Pancreas (tissue), 10 donors: ENCODE data around the gene MMP3. TPM values are rescaled to one million over a fixed set of nuclear protein-coding genes. Genes with fewer than 3 reads are reported as not detected.

Experiments
- ATAC-seq, 4 donors: fragments of 200-7000 bp; cut with Tn5 transposase; one replicate each; pipeline versions ENCODE4 v1.8.0 to v1.9.1; 2020; ENCODE audit warnings: mild to moderate bottlenecking in 4 of 4, moderate library complexity in 4 of 4
- DNase-seq, 6 donors: peaks; one replicate each; pipeline ENCODE4 v3.0.0-alpha.2; 2020
- FAIRE-seq: peaks from 2 replicates; lab custom pipeline; 2012; peaks lifted over from hg19 to GRCh38; lab: Jason Lieb, UNC
- H3K27ac ChIP-seq, 4 donors: fragments of 200-600 bp; sonication (generic); 1 replicate in 3 of 4; 2 replicates in 1 of 4; pipeline versions ENCODE4 v1.5.0 to v1.8.0; 2020
- H3K27me3 ChIP-seq, 4 donors: fragments of 200-600 bp; one replicate each; pipeline ENCODE4 v1.8.0; 2021
- H3K36me3 ChIP-seq, 3 donors: fragments of 200-600 bp; sonication (generic) in 1 of 3; one replicate each; pipeline versions ENCODE4 v1.5.0 to v1.8.0; 2020 to 2021
- H3K4me1 ChIP-seq, 3 donors: fragments of 200-600 bp; one replicate each; pipeline ENCODE4 v1.8.0; 2021
- H3K4me3 ChIP-seq, 4 donors: fragments of 200-600 bp; sonication (generic) in 2 of 4; one replicate each; pipeline versions ENCODE4 v1.5.0 to v1.8.0; 2020 to 2021
- H3K9me3 ChIP-seq, 4 donors: fragments of 200-600 bp; one replicate each; pipeline ENCODE4 v1.8.0; 2021
- CTCF ChIP-seq, 4 donors: fragments of 200-600 bp; sonication (generic) in 3 of 4; IDR thresholded peaks; one replicate each; pipeline versions ENCODE4 v1.5.0 to v1.8.0; 2021; ENCODE audit warnings: antibody characterized with exemption in 4 of 4
- WGBS, 2 donors: extraction: QIAGEN DNeasy Blood & Tissue Kit; methylation state at CpG; one replicate each; pipeline ENCODE4 v1.1.7; 2013; 5-methylcytosine and 5-hydroxymethylcytosine counted together
- intact Hi-C, 3 donors: fragments of 100-400 bp; cut with DNase I; formaldehyde crosslinking; loops; one replicate each; pipeline versions ENCODE4 v1.11.1 to v1.14.2; 2022
- polyA plus RNA-seq, 2 donors: library from polyadenylated mRNA; stranded (reverse); fragments of 200-250 nt; gene quantifications; one replicate each; pipeline ENCODE4 v1.2.3, GENCODE V29; 2013
- total RNA-seq, 6 donors: library from RNA; stranded (reverse); fragmentation: NEBNext Ultra II Directional in 4 of 6; extraction: Animal tissue kit (Norgen Biotek cat#: 25700) in 4 of 6; gene quantifications; one replicate each; pipeline versions ENCODE4 v1.2.1 to v1.2.4, GENCODE V29; 2021 to 2023
- donor health status: healthy with polysubstance abuse.
- donor health status: DM: no; HTN: no; CAD: no; lungs with moderate emphysema.
- donor health status: DM: no; HTN: no; CAD: no.
- donor health status: control.
- donor health status: control.
- donor health status: Bipolar disorder and iron deficiency.
- donor health status: DM: yes; HTN: yes; CAD: no.
- donor health status: DM: no; HTN: no; CAD: no.
- donor health status: DM: no; HTN: no; CAD: no.
- donor health status: DM: yes; HTN: yes; CAD: no.

The MMP3 gene
- total and polyA plus RNA-seq, 8 donors = 0.05 to 0.16 TPM; not detected in 6

DNA sequence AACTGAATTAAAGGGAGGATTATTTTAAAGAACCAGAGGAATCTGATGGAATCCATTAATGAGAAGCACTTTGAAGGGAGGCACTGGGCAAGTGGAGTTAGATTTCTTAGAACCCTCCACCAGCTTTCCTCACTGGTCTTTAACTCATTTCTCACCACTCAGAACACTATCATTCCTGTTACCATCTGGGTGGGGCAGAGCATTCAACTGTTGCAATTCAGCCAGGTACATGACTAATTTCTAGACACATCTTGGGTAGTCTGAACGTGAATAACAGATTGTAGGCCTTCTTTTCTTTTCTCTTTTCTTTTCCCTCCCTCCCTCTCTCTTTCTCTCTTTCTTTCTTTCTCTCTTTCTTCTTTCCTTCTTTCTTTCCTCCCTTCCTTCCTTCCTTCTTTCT, 29.9 kb downstream of the MMP3 start:
- intact Hi-C loops = no loop called here
- TF ChIP-seq CTCF (IDR thresholded peaks at IDR 0.05) = no peak
- DNase-seq (no peak), FAIRE-seq (no peak), ATAC-seq (no peak)
- Histone ChIP-seq H3K9me3 (no peaks in the 10 kb centered on the region), H3K4me3 (no peak overlapping the region), H3K27ac (no peak overlapping the region), H3K27me3 (peaks cover 0 to 5% (median 0%) of the 10 kb centered on the region in 4 donors), H3K4me1 (no peaks in the 10 kb centered on the region), H3K36me3 (no peaks in the 10 kb centered on the region)
- 77 to 79% methylated on average over 1 of the region's 1 CpG for WGBS, 2 donors

- Histone ChIP-seq H3K27ac (no peak overlapping the region), H3K4me3 (no peak overlapping the region), H3K27me3 (peaks cover 0 to 5% (median 0%) of the 10 kb centered on the region in 4 donors), H3K9me3 (no peaks in the 10 kb centered on the region), H3K4me1 (no peaks in the 10 kb centered on the region), H3K36me3 (no peaks in the 10 kb centered on the region)
- no peak for DNase-seq
- no peak for FAIRE-seq
- TF ChIP-seq CTCF (IDR thresholded peaks at IDR 0.05) = no peak
- ATAC-seq = no peak
- 62 to 77% methylated on average over 3 of the region's 3 CpGs for WGBS, 2 donors
- intact Hi-C loops = no loop called here
These were observed 31.2 kb downstream of the MMP3 start for GRCh38 chr11:102812188-102812587.

- no peak for FAIRE-seq
- H3K4me3 ChIP-seq = no peak overlapping the region
- ATAC-seq = peak in 1 of 4 donors; percentile 43
- 2 to 3% methylated on average over 3 of the region's 3 CpGs for WGBS, 2 donors
- peaks cover 0 to 5% (median 0%) of the 10 kb centered on the region in 4 donors for H3K27me3 ChIP-seq
- H3K9me3 ChIP-seq = no peaks in the 10 kb centered on the region
- no peak overlapping the region for H3K27ac ChIP-seq
- intact Hi-C loops = no loop called here
- H3K36me3 ChIP-seq = no peaks in the 10 kb centered on the region
- DNase-seq = no peak
- TF ChIP-seq CTCF (IDR thresholded peaks at IDR 0.05) = no peak
- H3K4me1 ChIP-seq = no peaks in the 10 kb centered on the region
These were observed 32.3 kb downstream of the MMP3 start for GRCh38 chr11:102810950-102811660.

DNA sequence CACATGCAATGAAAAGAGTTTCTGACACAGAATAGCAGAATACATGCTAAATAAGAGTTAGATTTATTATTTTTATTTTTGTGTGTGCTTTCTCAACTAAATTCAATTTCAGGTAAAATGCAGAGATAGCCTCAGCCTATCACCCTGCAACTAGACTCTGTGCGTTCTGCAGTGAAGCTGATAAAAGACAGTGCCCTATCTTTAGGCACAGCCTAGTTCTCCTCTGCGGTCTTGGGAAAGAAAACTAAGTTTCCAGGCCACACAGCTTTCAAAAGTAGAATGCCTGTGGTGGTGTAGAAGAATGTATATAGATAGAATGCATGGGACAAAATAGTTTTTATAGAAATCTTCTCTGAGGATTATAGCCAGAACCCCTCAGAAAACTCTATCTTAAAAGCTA, 33.4 kb downstream of the MMP3 start:
- intact Hi-C loops = no loop called here
- Histone ChIP-seq H3K36me3 (no peaks in the 10 kb centered on the region), H3K27ac (no peak overlapping the region), H3K4me3 (no peak overlapping the region), H3K4me1 (no peaks in the 10 kb centered on the region), H3K27me3 (peaks cover 0 to 5% (median under 1%) of the 10 kb centered on the region in 4 donors), H3K9me3 (no peaks in the 10 kb centered on the region)
- TF ChIP-seq CTCF (IDR thresholded peaks at IDR 0.05) = no peak
- DNase-seq (no peak), ATAC-seq (no peak), FAIRE-seq (no peak)
- 60 to 69% methylated on average over 2 of the region's 2 CpGs for WGBS, 2 donors

DNA sequence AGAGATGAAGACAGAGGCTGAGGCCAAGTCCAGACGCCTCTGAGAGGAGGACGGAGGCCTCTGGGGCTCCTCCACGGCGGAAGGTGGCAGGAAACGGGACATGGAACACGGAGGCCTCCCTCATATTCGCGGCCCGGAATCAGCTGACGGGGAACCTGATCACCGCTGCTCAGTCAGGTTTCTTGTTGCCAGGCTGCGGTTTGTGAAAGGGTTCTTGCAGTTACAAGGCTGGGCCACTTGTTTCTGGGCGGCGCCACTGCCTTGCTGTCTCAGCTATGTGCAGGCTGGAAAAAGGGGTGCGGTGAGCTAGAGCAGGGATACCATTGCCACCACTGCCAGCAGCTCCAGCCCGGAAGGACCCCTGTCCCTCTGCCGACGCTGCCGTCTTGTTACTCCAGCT, 35.5 kb downstream of the MMP3 start:
- Histone ChIP-seq H3K27me3 (peaks cover 0 to 5% (median 2%) of the 10 kb centered on the region in 4 donors), H3K4me3 (no peak overlapping the region), H3K27ac (no peak overlapping the region), H3K4me1 (no peaks in the 10 kb centered on the region), H3K36me3 (no peaks in the 10 kb centered on the region), H3K9me3 (no peaks in the 10 kb centered on the region)
- FAIRE-seq = no peak
- intact Hi-C loops = no loop called here
- TF ChIP-seq CTCF (IDR thresholded peaks at IDR 0.05) = peak in 1 of 4 donors; percentile 9
- DNase-seq = peak in 2 of 6 donors; percentile 34 to 59
- ATAC-seq = peak in 3 of 4 donors; percentile 60 to 67 (median 66)
- WGBS, 2 donors = 42 to 57% methylated on average over 19 of the region's 19 CpGs
